Measurements from ENCODE around the gene IL1RAPL1.

The IL1RAPL1 gene

GRCh38 chrX:28888416-28888815 is 301.2 kb downstream of the IL1RAPL1 start:
- H3K9me2 ChIP-seq (replicated peaks; ENCODE audit: low read depth, low read length): no peaks in the 10 kb centered on the region
- H3K9me3 ChIP-seq (ENCODE audit: insufficient read depth, low read depth, low read length): no peaks in the 10 kb centered on the region
- H3K79me2 ChIP-seq (ENCODE audit: insufficient read depth, low read length): no peaks in the 10 kb centered on the region
- no peaks in the 10 kb centered on the region for H3F3A ChIP-seq (ENCODE audit: low read depth)
- no peaks in the 10 kb centered on the region for H4K20me1 ChIP-seq (ENCODE audit: insufficient read depth, low read length, poor library complexity, severe bottlenecking)
- H3K9ac ChIP-seq (ENCODE audit: low read depth, low read length, poor library complexity, severe bottlenecking): no peak overlapping the region
- H3K4me3 ChIP-seq (ENCODE audit: low read length, poor library complexity, severe bottlenecking): no peak overlapping the region
- no peak for TF ChIP-seq CTCF (conservative IDR thresholded peaks at IDR 0.05; ENCODE audit: low read length)
- no peak for TF ChIP-seq EZH2phosphoT487 (IDR thresholded peaks at IDR 0.05; ENCODE audit: borderline replicate concordance)
- H3K4me1 ChIP-seq (ENCODE audit: insufficient read depth, low read length, poor library complexity, severe bottlenecking): no peaks in the 10 kb centered on the region
- H3K27me3 ChIP-seq (ENCODE audit: insufficient read depth, low read length, poor library complexity, severe bottlenecking): no peaks in the 10 kb centered on the region
- H2AFZ ChIP-seq (ENCODE audit: low read length): no peak overlapping the region
- H3K36me3 ChIP-seq (ENCODE audit: insufficient read depth, low read length): no peaks in the 10 kb centered on the region
- H3K4me2 ChIP-seq (ENCODE audit: low read depth, low read length, poor library complexity, severe bottlenecking): no peak overlapping the region

DNA sequence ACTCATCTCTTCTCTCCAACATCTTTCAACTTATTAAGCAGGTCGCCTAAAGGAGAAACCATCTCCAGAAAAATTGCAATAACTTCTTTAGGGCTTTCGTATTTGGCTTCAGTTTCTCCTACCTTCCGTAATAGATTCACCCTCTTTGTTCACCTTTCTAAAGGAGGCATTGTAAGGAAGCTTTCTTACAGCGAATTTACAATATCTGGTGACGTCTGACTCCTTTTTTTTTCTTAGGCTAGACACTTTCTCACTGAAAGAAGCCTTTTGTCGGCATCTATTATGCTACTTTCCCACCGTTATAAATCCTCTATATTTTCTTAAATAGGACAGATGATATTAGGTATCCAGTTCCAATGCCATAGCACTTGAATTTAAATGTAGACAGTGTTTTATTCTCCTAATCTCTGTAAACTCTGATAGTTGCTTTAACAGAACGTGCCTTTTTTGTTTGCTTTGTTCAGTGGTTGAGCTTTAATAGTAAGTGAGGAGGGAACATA is 302.4 kb downstream of the IL1RAPL1 start:
- H3F3A ChIP-seq (ENCODE audit: low read depth): no peaks in the 10 kb centered on the region
- H3K79me2 ChIP-seq (ENCODE audit: insufficient read depth, low read length): no peaks in the 10 kb centered on the region
- H3K4me3 ChIP-seq (ENCODE audit: low read length, poor library complexity, severe bottlenecking): no peak overlapping the region
- no peaks in the 10 kb centered on the region for H3K9me3 ChIP-seq (ENCODE audit: insufficient read depth, low read depth, low read length)
- H3K9ac ChIP-seq (ENCODE audit: low read depth, low read length, poor library complexity, severe bottlenecking): no peak overlapping the region
- TF ChIP-seq CTCF (conservative IDR thresholded peaks at IDR 0.05; ENCODE audit: low read length) (no peak), EZH2phosphoT487 (IDR thresholded peaks at IDR 0.05; ENCODE audit: borderline replicate concordance) (no peak)
- no peak overlapping the region for H3K4me2 ChIP-seq (ENCODE audit: low read depth, low read length, poor library complexity, severe bottlenecking)
- no peak overlapping the region for H2AFZ ChIP-seq (ENCODE audit: low read length)
- H3K27me3 ChIP-seq (ENCODE audit: insufficient read depth, low read length, poor library complexity, severe bottlenecking): no peaks in the 10 kb centered on the region
- no peaks in the 10 kb centered on the region for H3K36me3 ChIP-seq (ENCODE audit: insufficient read depth, low read length)
- no peaks in the 10 kb centered on the region for H3K9me2 ChIP-seq (replicated peaks; ENCODE audit: low read depth, low read length)
- H3K4me1 ChIP-seq (ENCODE audit: insufficient read depth, low read length, poor library complexity, severe bottlenecking): no peaks in the 10 kb centered on the region
- H4K20me1 ChIP-seq (ENCODE audit: insufficient read depth, low read length, poor library complexity, severe bottlenecking): no peaks in the 10 kb centered on the region

DNA sequence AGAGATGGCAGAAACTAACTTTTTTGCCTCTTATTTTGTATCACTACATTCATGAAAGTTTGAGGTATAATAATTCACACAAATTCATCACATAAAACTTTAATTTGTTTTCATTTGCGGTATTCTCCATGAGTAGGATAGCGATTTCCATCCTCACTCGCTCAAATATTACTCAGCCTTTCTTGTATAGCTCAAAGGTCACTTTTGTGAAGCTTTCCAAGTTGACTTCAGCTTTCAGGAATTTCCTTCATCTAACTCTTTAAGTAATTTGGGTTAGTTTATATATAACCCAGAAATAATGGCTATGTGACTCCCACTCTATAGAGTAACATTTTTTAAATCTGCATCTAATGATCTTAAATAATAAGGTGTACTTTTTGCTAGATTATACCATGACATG is 314.4 kb downstream of the IL1RAPL1 start:
- no peak for TF ChIP-seq CTCF (conservative IDR thresholded peaks at IDR 0.05; ENCODE audit: low read length)
- no peak for TF ChIP-seq EZH2phosphoT487 (IDR thresholded peaks at IDR 0.05; ENCODE audit: borderline replicate concordance)
- H2AFZ ChIP-seq (ENCODE audit: low read length): no peak overlapping the region

More for the DNA sequence above, 314.4 kb downstream of the IL1RAPL1 start:
- H3K4me2 ChIP-seq (ENCODE audit: low read depth, low read length, poor library complexity, severe bottlenecking): no peak overlapping the region
- H3K79me2 ChIP-seq (ENCODE audit: insufficient read depth, low read length): no peaks in the 10 kb centered on the region
- H3K36me3 ChIP-seq (ENCODE audit: insufficient read depth, low read length): no peaks in the 10 kb centered on the region
- no peaks in the 10 kb centered on the region for H3K4me1 ChIP-seq (ENCODE audit: insufficient read depth, low read length, poor library complexity, severe bottlenecking)
- no peak overlapping the region for H3K4me3 ChIP-seq (ENCODE audit: low read length, poor library complexity, severe bottlenecking)
- no peaks in the 10 kb centered on the region for H3K9me3 ChIP-seq (ENCODE audit: insufficient read depth, low read depth, low read length)
- no peaks in the 10 kb centered on the region for H4K20me1 ChIP-seq (ENCODE audit: insufficient read depth, low read length, poor library complexity, severe bottlenecking)
- no peaks in the 10 kb centered on the region for H3K9me2 ChIP-seq (replicated peaks; ENCODE audit: low read depth, low read length)
- no peaks in the 10 kb centered on the region for H3F3A ChIP-seq (ENCODE audit: low read depth)
- no peak overlapping the region for H3K9ac ChIP-seq (ENCODE audit: low read depth, low read length, poor library complexity, severe bottlenecking)
- no peaks in the 10 kb centered on the region for H3K27me3 ChIP-seq (ENCODE audit: insufficient read depth, low read length, poor library complexity, severe bottlenecking)
